IMR-90 (cell line): ENCODE results near the gene EPHB1. TPM values are rescaled to one million over a fixed set of nuclear protein-coding genes. Genes with fewer than 3 reads are reported as not detected.

ENCODE experiments used
- ATAC-seq: fragments of 200-7000 bp; cut with Tn5 transposase; 2 replicates; pipeline ENCODE4 v1.9.1; 2020; ENCODE audit warnings: low read depth, mild to moderate bottlenecking, moderate library complexity
- BruUV-seq: library from RNA; stranded (reverse); fragments of 400-500 nt; replicated peaks from 2 replicates; lab custom pipeline; 2021; lab: Mats Ljungman, UMichigan
- CTCF ChIA-PET: fragments of 300-600 bp; formaldehyde crosslinking; extraction: SDS; loops from one replicate; lab custom pipeline; 2021; ENCODE audit warnings: antibody characterized with exemption; lab: Yijun Ruan, JAX
- POLR2A ChIA-PET: fragments of 300-600 bp; sonication (Branson Sonifier 250); formaldehyde crosslinking; loops from one replicate; lab custom pipeline; 2022; ENCODE audit warnings: antibody characterized with exemption; ENCODE audit not compliant: unreplicated experiment; lab: Charles Lee
- DNase-seq: peaks from one replicate; pipeline ENCODE4 v3.0.0; 2013
- H2AFZ ChIP-seq: replicated peaks from 2 replicates; pipeline ENCODE3; 2013; ENCODE audit warnings: low read length, mild to moderate bottlenecking; ENCODE audit not compliant: poor library complexity
- H2AK5ac ChIP-seq: 2 replicates; pipeline ENCODE4 v1.6.1; 2013; ENCODE audit warnings: low read depth, low read length, inconsistent platforms
- H2AK9ac ChIP-seq: replicated peaks from 2 replicates; pipeline ENCODE3; 2013; ENCODE audit warnings: mild to moderate bottlenecking, low read depth, low read length, moderate library complexity; ENCODE audit not compliant: poor library complexity
- H2BK120ac ChIP-seq: 2 replicates; pipeline ENCODE4 v1.6.1; 2013; ENCODE audit warnings: low read depth, low read length, inconsistent platforms
- H2BK15ac ChIP-seq: 3 replicates; pipeline ENCODE4 v1.6.1; 2013; ENCODE audit warnings: low read depth, low read length, inconsistent platforms
- H2BK20ac ChIP-seq: 2 replicates; pipeline ENCODE4 v1.6.1; 2013; ENCODE audit warnings: low read depth, mild to moderate bottlenecking, inconsistent platforms, low read length, moderate library complexity
- H2BK5ac ChIP-seq: 2 replicates; pipeline ENCODE4 v1.6.1; 2013; ENCODE audit warnings: mild to moderate bottlenecking, low read depth, low read length, inconsistent platforms; ENCODE audit not compliant: poor library complexity, severe bottlenecking
- H3K14ac ChIP-seq: replicated peaks from 2 replicates; pipeline ENCODE4 v1.6.1; 2013; ENCODE audit warnings: low read depth, low read length, inconsistent platforms
- H3K18ac ChIP-seq: 2 replicates; pipeline ENCODE4 v1.6.1; 2013; ENCODE audit warnings: low read depth, low read length, control low read depth
- H3K23ac ChIP-seq: 2 replicates; pipeline ENCODE4 v1.6.1; 2013; ENCODE audit warnings: low read depth, low read length, inconsistent platforms
- H3K27ac ChIP-seq: 2 replicates; pipeline ENCODE4 v1.5.1; 2013; ENCODE audit warnings: mild to moderate bottlenecking, control low read depth, low read length; ENCODE audit not compliant: insufficient read depth
- H3K27me3 ChIP-seq: 2 replicates; pipeline ENCODE4 v1.6.1; 2013; ENCODE audit warnings: low read length; ENCODE audit not compliant: control insufficient read depth, insufficient read depth
- H3K36me3 ChIP-seq: 2 replicates; pipeline ENCODE4 v1.6.1; 2013; ENCODE audit warnings: low read length, mixed read lengths; ENCODE audit not compliant: control insufficient read depth, insufficient read depth
- H3K4ac ChIP-seq: 2 replicates; pipeline ENCODE4 v1.6.1; 2013; ENCODE audit warnings: low read depth, low read length, inconsistent platforms
- H3K4me1 ChIP-seq: 2 replicates; pipeline ENCODE4 v1.6.1; 2013; ENCODE audit warnings: low read length, mixed read lengths; ENCODE audit not compliant: control insufficient read depth, insufficient read depth
- H3K4me2 ChIP-seq: 2 replicates; pipeline ENCODE4 v1.6.1; 2013; ENCODE audit warnings: low read depth, mild to moderate bottlenecking, control low read depth, low read length, moderate library complexity
- H3K4me3 ChIP-seq: 2 replicates; pipeline ENCODE4 v1.5.1; 2013; ENCODE audit warnings: low read depth, mild to moderate bottlenecking, control low read depth, low read length, moderate library complexity; ENCODE audit not compliant: insufficient read depth
- H3K56ac ChIP-seq: 2 replicates; pipeline ENCODE4 v1.6.1; 2013; ENCODE audit warnings: low read length, inconsistent platforms; ENCODE audit not compliant: insufficient read depth; ENCODE audit errors: extremely low read depth
- H3K79me1 ChIP-seq, 2 experiments: 2 replicates each; pipeline ENCODE4 v1.6.1; 2013; ENCODE audit warnings: low read length in 2 of 2, inconsistent platforms in 1 of 2, low read depth in 1 of 2
- H3K9ac ChIP-seq: 2 replicates; pipeline ENCODE4 v1.6.1; 2013; ENCODE audit warnings: low read depth, low read length, control low read depth
- H3K9me1 ChIP-seq: 2 replicates; pipeline ENCODE4 v1.6.1; 2013; ENCODE audit warnings: low read length, inconsistent platforms; ENCODE audit not compliant: insufficient read depth
- H3K9me3 ChIP-seq: 2 replicates; pipeline ENCODE4 v1.6.1; 2013; ENCODE audit warnings: low read length; ENCODE audit not compliant: control insufficient read depth, insufficient read depth
- H4K20me1 ChIP-seq: 2 replicates; pipeline ENCODE4 v1.6.1; 2013; ENCODE audit warnings: low read length, inconsistent platforms; ENCODE audit not compliant: insufficient read depth
- H4K5ac ChIP-seq: 2 replicates; pipeline ENCODE4 v1.6.1; 2013; ENCODE audit warnings: mild to moderate bottlenecking, low read depth, low read length, control low read depth
- H4K8ac ChIP-seq, 2 experiments: 2 replicates each; pipeline ENCODE4 v1.6.1; 2013; ENCODE audit warnings: low read depth in 2 of 2, low read length in 2 of 2, control low read depth in 1 of 2, inconsistent platforms in 1 of 2
- H4K91ac ChIP-seq: 2 replicates; pipeline ENCODE4 v1.6.1; 2013; ENCODE audit warnings: low read depth, low read length, inconsistent platforms; ENCODE audit not compliant: insufficient read depth
- CEBPB ChIP-seq: IDR thresholded peaks from 2 replicates; pipeline ENCODE4 v1.6.1; 2012; ENCODE audit warnings: low read depth, low read length, improper control_type of control experiment
- CTCF ChIP-seq: conservative IDR thresholded peaks from 2 replicates; pipeline ENCODE4 v1.5.1; 2012; ENCODE audit warnings: mild to moderate bottlenecking, low read depth, low read length, improper control_type of control experiment
- ELK1 ChIP-seq: fragments of 150-350 bp; IDR thresholded peaks from 2 replicates; pipeline ENCODE4 v1.6.1; 2016; ENCODE audit warnings: low read depth, mild to moderate bottlenecking, low read length, moderate library complexity, borderline replicate concordance
- FOS ChIP-seq: fragments of 150-350 bp; IDR thresholded peaks from 2 replicates; pipeline ENCODE4 v1.6.1; 2016; ENCODE audit warnings: low read depth, low read length
- MAFK ChIP-seq: IDR thresholded peaks from 2 replicates; pipeline ENCODE4 v1.6.1; 2012; ENCODE audit warnings: low read depth, low read length, improper control_type of control experiment
- MAZ ChIP-seq: IDR thresholded peaks from 2 replicates; pipeline ENCODE4 v1.6.1; 2012; ENCODE audit warnings: low read depth, mild to moderate bottlenecking, low read length, improper control_type of control experiment, moderate library complexity, borderline replicate concordance
- MXI1 ChIP-seq: IDR thresholded peaks from 2 replicates; pipeline ENCODE4 v1.6.1; 2012; ENCODE audit warnings: low read depth, mild to moderate bottlenecking, low read length, moderate library complexity, borderline replicate concordance
- NFE2L2 ChIP-seq: fragments of 150-350 bp; IDR thresholded peaks from 2 replicates; pipeline ENCODE4 v1.6.1; 2016; ENCODE audit warnings: low read depth, mild to moderate bottlenecking, low read length
- POLR2A ChIP-seq: IDR thresholded peaks from 2 replicates; pipeline ENCODE4 v1.6.1; 2012; ENCODE audit warnings: mild to moderate bottlenecking, low read depth, low read length
- RAD21 ChIP-seq: IDR thresholded peaks from 2 replicates; pipeline ENCODE4 v1.6.1; 2012; ENCODE audit warnings: low read length, improper control_type of control experiment
- RCOR1 ChIP-seq: IDR thresholded peaks from 2 replicates; pipeline ENCODE4 v1.6.1; 2012; ENCODE audit warnings: mild to moderate bottlenecking, low read length, improper control_type of control experiment; ENCODE audit not compliant: insufficient replicate concordance
- RFX5 ChIP-seq: IDR thresholded peaks from 2 replicates; pipeline ENCODE4 v1.8.0; 2012; ENCODE audit warnings: low read depth, mild to moderate bottlenecking, low read length, moderate library complexity
- SMC3 ChIP-seq: fragments of 150-350 bp; IDR thresholded peaks from 2 replicates; pipeline ENCODE4 v1.6.1; 2016; ENCODE audit warnings: low read depth, mild to moderate bottlenecking, antibody characterized with exemption, low read length, moderate library complexity
- USF2 ChIP-seq: fragments of 150-350 bp; IDR thresholded peaks from 2 replicates; pipeline ENCODE4 v1.6.1; 2017; ENCODE audit warnings: mild to moderate bottlenecking, antibody characterized with exemption, low read length, low read depth
- WGBS, 2 experiments: methylation state at CpG; one replicate each; pipeline versions ENCODE4 v1.1.5 to v1.1.7; 2013; ENCODE audit warnings: missing lambda C conversion rate in 2 of 2; ENCODE audit not compliant: insufficient read length in 1 of 2; ENCODE audit errors: extremely low coverage in 2 of 2; 5-methylcytosine and 5-hydroxymethylcytosine counted together
- dilution Hi-C: fragments of 300-500 bp; cut with HindIII; formaldehyde crosslinking; loops from one replicate; pipeline ENCODE4 v1.14.3; 2018; ENCODE audit warnings: low sequenced_read_pairs; ENCODE audit not compliant: unreplicated experiment
- in situ Hi-C: fragments of 300-500 bp; cut with MboI; formaldehyde crosslinking; loops from 3 replicates; pipeline ENCODE4 v1.14.3; 2019; ENCODE audit warnings: low sequenced_read_pairs, inconsistent platforms, mixed read lengths
- intact Hi-C: fragments of 100-400 bp; cut with micrococcal nuclease; formaldehyde crosslinking; loops from 2 replicates; pipeline ENCODE4 v1.10.0; 2022
- polyA plus RNA-seq, 3 experiments: library from polyadenylated mRNA; depleted of rRNA; stranded (reverse); fragments of >200 nt; gene quantifications; 2 replicates each; pipeline ENCODE4 v1.2.3, GENCODE V29; 2012; ENCODE audit warnings: low replicate concordance in 1 of 3
- total RNA-seq: library from RNA; depleted of rRNA; stranded (reverse); fragments of >200 nt; gene quantifications from 2 replicates; pipeline ENCODE4 v1.2.3, GENCODE V29; 2012

Gene EPHB1
- total and polyA plus RNA-seq, 2 of the 4 experiments (the other 2 are of a cell fraction) = 0.17 to 0.36 TPM

DNA sequence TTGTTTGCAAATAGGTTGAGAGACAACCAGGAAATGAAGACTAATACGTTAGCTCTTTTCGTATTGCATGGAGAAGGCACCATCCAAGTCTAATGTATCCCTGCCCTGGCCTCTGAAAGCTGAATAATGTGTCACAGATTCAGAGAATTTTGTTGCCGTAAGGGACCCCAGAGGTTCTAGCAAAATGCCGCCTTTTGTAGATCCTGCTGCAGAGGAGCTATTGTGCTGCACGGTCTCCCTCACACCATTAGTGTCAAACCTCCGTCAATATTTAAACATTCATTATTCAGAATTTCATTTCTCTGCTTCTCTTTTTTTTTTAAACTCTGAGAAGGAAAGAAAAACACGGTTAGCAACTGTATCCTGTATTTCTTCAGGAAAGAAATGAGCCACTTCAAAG is 238.7 kb downstream of the EPHB1 start:
- ATAC-seq (no peak), DNase-seq (no peak)
- Histone ChIP-seq H4K5ac (no peak overlapping the region), H2AK5ac (no peak overlapping the region), H2BK120ac (no peak overlapping the region), H3K79me1 (no peaks in the 10 kb centered on the region), H2BK5ac (no peak overlapping the region), H4K8ac (no peak overlapping the region), H2BK20ac (no peak overlapping the region), H4K20me1 (no peaks in the 10 kb centered on the region), H3K27me3 (no peaks in the 10 kb centered on the region), H4K91ac (no peak overlapping the region), H2AK9ac (no peak overlapping the region), H3K4ac (no peak overlapping the region), H3K56ac (no peak overlapping the region), H3K9me1 (no peaks in the 10 kb centered on the region), H3K18ac (no peak overlapping the region), H3K23ac (no peak overlapping the region), H2BK15ac (no peak overlapping the region), H3K36me3 (no peaks in the 10 kb centered on the region), H3K9me3 (no peaks in the 10 kb centered on the region), H3K4me3 (no peak overlapping the region), H3K4me1 (no peaks in the 10 kb centered on the region), H3K14ac (no peak overlapping the region), H3K27ac (no peak overlapping the region), H2AFZ (no peak overlapping the region), H3K4me2 (no peak overlapping the region), H3K9ac (no peak overlapping the region)
- intact Hi-C loops = no loop called here
- 31% methylated on average over 3 of the region's 7 CpGs; no CpG with 5 or more reads in 1 of the 2 experiments for WGBS, 2 experiments
- POLR2A ChIA-PET = no interaction called here
- dilution Hi-C loops = no loop called here
- BruUV-seq = no TSS peak
- in situ Hi-C loops = no loop called here
- TF ChIP-seq SMC3 (no peak), RCOR1 (no peak), CEBPB (no peak), RFX5 (no peak), POLR2A (no peak), FOS (no peak), MAFK (no peak), NFE2L2 (no peak), ELK1 (no peak), CTCF (no peak), MAZ (no peak), RAD21 (no peak), MXI1 (no peak), USF2 (no peak)
- CTCF ChIA-PET = no interaction called here
